GF-D8 (cell line): ENCODE results near the gene DIP2C.
"Not testable (repeated sequence)": the region's sequence is repeated elsewhere in the genome, so short reads cannot be mapped to it uniquely, and the experiment has no call there.

Experiments used
- DNase-seq: peaks from one replicate; lab custom pipeline; 2025; lab: John Stamatoyannopoulos, UW

DIP2C gene

GRCh38 chr10:689452-690371 is at the start of gene DIP2C:
Gene DIP2C (minus strand): TSS chr10:689668. CDS start chr10:689578, 90 bp downstream.
- DNase-seq = no peak

- no peak for DNase-seq
Measured at GRCh38 chr10:734481-734880, 45.0 kb upstream of the DIP2C start.

- DNase-seq = no peak
Measured at GRCh38 chr10:733086-733485, 43.6 kb upstream of the DIP2C start.

GRCh38 chr10:729213-729612 is 39.7 kb upstream of the DIP2C start:
- DNase-seq = no peak

- DNase-seq = no peak
Measured at GRCh38 chr10:728603-729002, 39.1 kb upstream of the DIP2C start.

GRCh38 chr10:727162-727790 is 37.8 kb upstream of the DIP2C start:
- DNase-seq = no peak

GRCh38 chr10:725786-726185 is 36.3 kb upstream of the DIP2C start:
- DNase-seq = no peak

GRCh38 chr10:725302-725701 is 35.8 kb upstream of the DIP2C start:
- no peak for DNase-seq

GRCh38 chr10:723973-724372 is 34.5 kb upstream of the DIP2C start:
- DNase-seq = no peak

- DNase-seq = no peak
Measured at GRCh38 chr10:722281-723060, 33.0 kb upstream of the DIP2C start.

GRCh38 chr10:718143-718700 is 28.8 kb upstream of the DIP2C start:
- DNase-seq = no peak

GRCh38 chr10:717458-717857 is 28.0 kb upstream of the DIP2C start:
- DNase-seq = no peak

GRCh38 chr10:716821-717220 is 27.4 kb upstream of the DIP2C start:
- DNase-seq = no peak

- no peak for DNase-seq
Measured at GRCh38 chr10:714214-714613, 24.7 kb upstream of the DIP2C start.

- no peak for DNase-seq
Measured at GRCh38 chr10:712575-712974, 23.1 kb upstream of the DIP2C start.

GRCh38 chr10:712089-712488 is 22.6 kb upstream of the DIP2C start:
- DNase-seq = no peak

GRCh38 chr10:707861-708260 is 18.4 kb upstream of the DIP2C start:
- DNase-seq = no peak

GRCh38 chr10:707456-707855 is 18.0 kb upstream of the DIP2C start:
- no peak for DNase-seq

GRCh38 chr10:703118-703517 is 13.7 kb upstream of the DIP2C start:
- DNase-seq = no peak

- not testable (repeated sequence) for DNase-seq
Measured at GRCh38 chr10:700183-700582, 10.7 kb upstream of the DIP2C start.

GRCh38 chr10:697097-697875 is 7.8 kb upstream of the DIP2C start:
- DNase-seq = no peak

GRCh38 chr10:695396-695795 is 5.9 kb upstream of the DIP2C start:
- no peak for DNase-seq
